Measurements from ENCODE around the gene TNFAIP8.
A peak's percentile ranks its signal among the peaks of the same experiment; 100 is the strongest.

TNFAIP8 gene

GRCh38 chr5:119355685-119356611, at the start of gene TNFAIP8:
TSS of gene TNFAIP8 (plus strand) at chr5:119356019. CDS start at chr5:119356091, 72 bp downstream.
- DNase-seq (ENCODE audit: low spot score): peak; percentile 86

DNA sequence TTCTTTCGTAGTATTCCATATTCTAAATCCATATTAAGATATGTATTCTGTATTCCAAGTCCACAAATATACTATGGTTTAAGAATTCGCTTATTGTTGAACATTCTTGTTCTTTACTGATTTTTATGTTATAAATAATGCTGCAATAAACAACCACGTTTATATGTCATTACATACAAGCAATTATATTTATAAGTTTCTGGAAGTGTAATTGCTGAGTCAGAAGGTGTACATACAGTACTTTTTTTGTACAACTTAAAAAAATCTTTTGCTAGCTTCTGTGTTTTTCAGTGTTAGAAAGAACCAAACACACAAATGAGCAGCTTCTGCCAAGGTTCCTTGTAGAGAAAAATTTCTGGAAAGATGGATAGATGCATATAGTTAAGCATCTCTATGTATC, 48.6 kb upstream of the TNFAIP8 start:
- DNase-seq (ENCODE audit: low spot score): no peak

- DNase-seq (ENCODE audit: low spot score): no peak
Measured at GRCh38 chr5:119309326-119309725, 46.5 kb upstream of the TNFAIP8 start.

DNA sequence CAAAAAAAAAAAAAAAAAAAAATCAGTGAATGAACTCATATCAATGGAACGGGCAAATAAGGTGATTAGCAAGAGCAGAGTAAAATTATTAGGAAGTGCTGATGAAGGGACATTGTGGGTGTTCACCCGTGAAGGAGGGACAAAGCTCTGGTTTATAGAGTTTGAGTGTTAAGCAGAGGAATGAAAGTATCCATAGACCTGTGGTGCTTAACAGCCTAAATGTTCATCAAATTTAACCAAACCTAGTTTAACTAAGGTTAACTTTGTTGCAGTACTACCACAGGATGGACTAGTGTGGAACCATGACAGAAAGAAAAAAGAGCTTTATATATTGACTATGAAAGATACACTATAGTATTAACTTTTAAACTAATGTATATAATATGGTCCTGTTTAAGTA, 44.1 kb upstream of the TNFAIP8 start:
- no peak for DNase-seq (ENCODE audit: low spot score)

DNA sequence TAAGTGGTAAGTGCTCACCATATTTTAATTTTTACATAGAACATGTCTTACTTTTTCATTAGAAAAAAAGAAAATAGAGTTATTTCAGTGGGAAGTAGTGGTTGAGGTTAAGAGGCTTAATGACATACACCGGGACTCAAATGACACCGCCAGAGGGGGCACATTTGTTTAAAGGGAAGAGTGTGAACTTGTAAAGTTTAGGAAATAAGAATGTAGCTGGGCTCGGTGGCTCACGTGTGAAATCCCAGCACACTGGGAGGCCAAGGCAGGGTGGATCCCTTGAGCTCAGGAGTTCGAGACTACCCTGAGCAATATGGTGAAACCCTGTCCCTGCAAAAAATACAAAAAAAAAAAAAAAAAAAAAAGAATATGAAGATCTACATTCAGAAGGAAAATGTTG, 43.4 kb upstream of the TNFAIP8 start:
- no peak for DNase-seq (ENCODE audit: low spot score)

DNA sequence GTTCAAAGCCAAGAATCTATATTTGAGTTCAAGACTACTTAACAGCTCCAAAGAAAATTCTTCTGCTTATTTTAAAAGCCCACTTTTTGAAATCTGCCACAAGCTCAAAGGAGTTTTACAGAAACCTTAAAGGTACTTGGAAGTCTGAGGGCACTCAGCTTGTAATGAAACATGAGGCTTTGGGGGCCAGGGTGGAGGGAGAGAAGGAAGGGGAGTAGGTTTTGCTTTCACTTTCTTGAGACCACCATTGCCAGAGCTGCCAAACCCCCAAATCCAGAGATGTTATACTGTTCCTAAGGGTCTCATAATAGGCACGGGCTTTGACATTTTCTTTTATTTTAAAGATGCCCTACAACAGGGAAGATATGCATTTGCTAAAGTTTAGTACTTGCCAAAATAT, 42.6 kb upstream of the TNFAIP8 start:
- DNase-seq (ENCODE audit: low spot score): no peak

- no peak for DNase-seq (ENCODE audit: low spot score)
Measured at GRCh38 chr5:119313658-119314605, 41.9 kb upstream of the TNFAIP8 start.

GRCh38 chr5:119315516-119315949, 40.3 kb upstream of the TNFAIP8 start:
- DNase-seq (ENCODE audit: low spot score): peak; percentile 38

- no peak for DNase-seq (ENCODE audit: low spot score)
Measured at GRCh38 chr5:119316086-119316485, 39.7 kb upstream of the TNFAIP8 start.

- no peak for DNase-seq (ENCODE audit: low spot score)
Measured at GRCh38 chr5:119316906-119317305, 38.9 kb upstream of the TNFAIP8 start.

GRCh38 chr5:119318256-119318894, 37.4 kb upstream of the TNFAIP8 start:
- DNase-seq (ENCODE audit: low spot score): no peak

DNA sequence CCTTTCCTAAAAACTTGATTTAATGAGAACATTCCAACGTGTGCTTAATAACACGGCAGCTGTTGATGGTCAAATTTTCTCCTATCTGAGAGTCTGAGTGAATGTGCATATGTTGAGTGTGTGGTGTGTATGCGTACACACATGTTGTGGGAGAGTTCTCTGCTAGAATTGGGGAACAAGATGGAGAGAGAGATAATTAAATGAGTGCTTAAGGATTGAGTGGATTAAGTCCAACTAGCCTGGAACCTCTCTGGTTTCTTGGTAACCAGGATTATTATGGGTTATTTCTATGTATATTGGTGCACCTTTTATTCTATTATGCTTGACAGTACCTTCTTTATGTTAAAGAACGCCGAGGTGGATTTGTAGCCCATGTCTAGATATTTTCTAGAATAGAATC, 36.4 kb upstream of the TNFAIP8 start:
- DNase-seq (ENCODE audit: low spot score): no peak

DNA sequence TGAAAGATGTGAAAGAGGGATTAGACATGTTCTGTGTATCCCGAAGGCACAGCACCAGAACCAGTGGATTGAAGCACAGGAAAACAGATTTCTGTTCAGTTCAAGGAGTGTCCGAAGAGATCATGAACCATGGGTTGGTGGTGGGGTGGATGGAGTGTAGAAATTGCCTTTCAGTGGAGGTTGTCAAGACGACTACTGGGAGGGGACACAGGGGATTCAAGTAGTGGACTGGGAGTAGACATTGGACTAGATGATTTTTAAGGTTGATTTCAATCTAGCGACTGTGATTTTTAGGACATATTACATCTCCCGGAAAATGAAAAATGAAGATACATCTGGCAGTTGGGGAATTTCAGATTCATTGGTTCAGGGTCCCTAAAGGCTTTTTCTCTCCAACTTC, 35.9 kb upstream of the TNFAIP8 start:
- no peak for DNase-seq (ENCODE audit: low spot score)

- DNase-seq (ENCODE audit: low spot score): no peak
Measured at GRCh38 chr5:119321569-119322311, 34.1 kb upstream of the TNFAIP8 start.

- DNase-seq (ENCODE audit: low spot score): peak; percentile 15
Measured at GRCh38 chr5:119322312-119322947, 33.4 kb upstream of the TNFAIP8 start.

DNA sequence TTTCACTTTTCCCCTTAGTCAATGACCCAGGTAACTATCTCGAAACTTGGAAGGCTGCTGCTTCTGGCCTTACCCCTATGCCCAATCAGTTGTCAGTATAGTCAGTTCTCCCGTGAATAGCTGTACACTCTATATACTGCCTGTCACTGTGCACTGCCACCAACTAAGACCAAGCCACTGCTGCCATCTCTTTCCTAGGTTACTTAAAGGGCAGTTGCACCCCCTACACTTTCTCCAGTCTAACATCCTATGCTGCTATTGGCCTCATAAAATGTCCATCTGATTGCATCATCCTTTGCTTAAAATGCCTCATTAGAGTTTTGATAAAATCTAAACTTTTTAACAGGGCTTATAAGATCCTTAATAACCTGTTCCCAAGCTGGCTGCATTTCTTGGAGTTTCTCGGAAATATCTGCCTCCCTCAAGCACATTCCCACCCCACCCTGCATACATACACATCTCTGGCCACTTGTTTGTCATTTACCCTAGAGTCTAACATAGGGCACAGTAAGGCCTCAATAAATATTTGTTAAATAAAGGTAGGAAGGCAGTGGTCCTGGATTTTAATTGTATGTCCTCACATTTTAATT, 32.8 kb upstream of the TNFAIP8 start:
- DNase-seq (ENCODE audit: low spot score): no peak

- peak; percentile 37 for DNase-seq (ENCODE audit: low spot score)
Measured at GRCh38 chr5:119323601-119324000, 32.2 kb upstream of the TNFAIP8 start.

DNA sequence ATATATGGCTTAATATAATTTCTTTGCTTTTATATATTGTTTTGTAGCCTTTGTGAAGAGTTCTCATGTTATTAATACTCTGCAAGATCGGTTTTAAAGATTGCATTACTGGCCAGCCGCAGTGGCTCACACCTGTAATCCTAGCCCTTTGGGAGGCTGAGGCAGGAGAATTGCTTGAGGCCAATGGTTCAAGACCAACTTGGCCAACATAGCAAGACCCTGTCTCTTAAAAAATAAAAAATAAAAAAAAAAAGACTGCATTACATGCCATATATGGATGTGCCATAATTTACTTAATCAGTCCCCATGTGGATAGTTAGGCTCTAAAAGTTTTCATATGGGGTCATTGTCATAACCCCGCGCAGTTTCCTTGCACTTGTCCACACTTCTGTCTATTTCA, 31.0 kb upstream of the TNFAIP8 start:
- DNase-seq (ENCODE audit: low spot score): no peak

DNA sequence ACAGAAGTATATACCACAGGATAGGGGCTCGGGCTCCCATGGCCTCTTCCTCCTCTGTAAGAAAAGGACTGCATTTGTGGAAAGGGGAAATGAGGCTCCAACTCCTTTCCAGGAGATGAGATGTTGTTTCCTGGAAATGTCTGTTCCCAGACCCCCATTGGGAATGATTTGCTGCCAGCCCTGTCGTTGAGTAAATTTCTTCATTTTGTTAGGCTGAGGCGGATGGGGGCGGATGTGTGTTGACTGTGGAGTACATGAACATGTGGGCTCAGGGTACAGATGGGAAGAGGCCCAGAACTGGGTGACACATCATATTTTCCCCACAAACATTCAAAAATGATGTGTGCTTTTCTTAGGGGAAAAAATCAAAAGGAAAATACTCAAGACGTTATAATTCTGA, 28.8 kb upstream of the TNFAIP8 start:
- peak; percentile 49 for DNase-seq (ENCODE audit: low spot score)

- peak; percentile 52 for DNase-seq (ENCODE audit: low spot score)
Measured at GRCh38 chr5:119328753-119329602, 26.8 kb upstream of the TNFAIP8 start.

Measured in AG20443 (cell line).